Measurements from ENCODE around the gene SLC37A1. TPM values are rescaled to one million over a fixed set of nuclear protein-coding genes. Genes with fewer than 3 reads are reported as not detected.
A peak's percentile ranks its signal among the peaks of the same experiment; 100 is the strongest.

SLC37A1 gene
- total RNA-seq, 1 donor from 2014 or later: 21.6 TPM

GRCh38 chr21:42547001-42547905, 33.6 kb downstream of the SLC37A1 start:
- Histone ChIP-seq H3K36me3 (peaks cover 64% of the 10 kb centered on the region), H3K4me3 (no peak overlapping the region), H3K27ac (no peak overlapping the region), H3K9me3 (no peaks in the 10 kb centered on the region), H3K27me3 (no peaks in the 10 kb centered on the region), H3K4me1 (no peaks in the 10 kb centered on the region)
- ATAC-seq: no peak
- peak; percentile 57 for DNase-seq
- intact Hi-C loops (cut with DNase I): no loop called here
- TF ChIP-seq, protein P1, sequence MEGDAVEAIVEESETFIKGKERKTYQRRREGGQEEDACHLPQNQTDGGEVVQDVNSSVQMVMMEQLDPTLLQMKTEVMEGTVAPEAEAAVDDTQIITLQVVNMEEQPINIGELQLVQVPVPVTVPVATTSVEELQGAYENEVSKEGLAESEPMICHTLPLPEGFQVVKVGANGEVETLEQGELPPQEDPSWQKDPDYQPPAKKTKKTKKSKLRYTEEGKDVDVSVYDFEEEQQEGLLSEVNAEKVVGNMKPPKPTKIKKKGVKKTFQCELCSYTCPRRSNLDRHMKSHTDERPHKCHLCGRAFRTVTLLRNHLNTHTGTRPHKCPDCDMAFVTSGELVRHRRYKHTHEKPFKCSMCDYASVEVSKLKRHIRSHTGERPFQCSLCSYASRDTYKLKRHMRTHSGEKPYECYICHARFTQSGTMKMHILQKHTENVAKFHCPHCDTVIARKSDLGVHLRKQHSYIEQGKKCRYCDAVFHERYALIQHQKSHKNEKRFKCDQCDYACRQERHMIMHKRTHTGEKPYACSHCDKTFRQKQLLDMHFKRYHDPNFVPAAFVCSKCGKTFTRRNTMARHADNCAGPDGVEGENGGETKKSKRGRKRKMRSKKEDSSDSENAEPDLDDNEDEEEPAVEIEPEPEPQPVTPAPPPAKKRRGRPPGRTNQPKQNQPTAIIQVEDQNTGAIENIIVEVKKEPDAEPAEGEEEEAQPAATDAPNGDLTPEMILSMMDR (IDR thresholded peaks at IDR 0.05): no peak

GRCh38 chr21:42547906-42548365, 34.3 kb downstream of the SLC37A1 start:
- peak; percentile 57 for DNase-seq
- Histone ChIP-seq H3K9me3 (no peaks in the 10 kb centered on the region), H3K27ac (no peak overlapping the region), H3K4me3 (no peak overlapping the region), H3K27me3 (no peaks in the 10 kb centered on the region), H3K36me3 (peaks cover 58% of the 10 kb centered on the region), H3K4me1 (no peaks in the 10 kb centered on the region)
- TF ChIP-seq, protein P1 (IDR thresholded peaks at IDR 0.05): no peak
- intact Hi-C loops (cut with DNase I): no loop called here
- ATAC-seq: peak; percentile 4

DNA sequence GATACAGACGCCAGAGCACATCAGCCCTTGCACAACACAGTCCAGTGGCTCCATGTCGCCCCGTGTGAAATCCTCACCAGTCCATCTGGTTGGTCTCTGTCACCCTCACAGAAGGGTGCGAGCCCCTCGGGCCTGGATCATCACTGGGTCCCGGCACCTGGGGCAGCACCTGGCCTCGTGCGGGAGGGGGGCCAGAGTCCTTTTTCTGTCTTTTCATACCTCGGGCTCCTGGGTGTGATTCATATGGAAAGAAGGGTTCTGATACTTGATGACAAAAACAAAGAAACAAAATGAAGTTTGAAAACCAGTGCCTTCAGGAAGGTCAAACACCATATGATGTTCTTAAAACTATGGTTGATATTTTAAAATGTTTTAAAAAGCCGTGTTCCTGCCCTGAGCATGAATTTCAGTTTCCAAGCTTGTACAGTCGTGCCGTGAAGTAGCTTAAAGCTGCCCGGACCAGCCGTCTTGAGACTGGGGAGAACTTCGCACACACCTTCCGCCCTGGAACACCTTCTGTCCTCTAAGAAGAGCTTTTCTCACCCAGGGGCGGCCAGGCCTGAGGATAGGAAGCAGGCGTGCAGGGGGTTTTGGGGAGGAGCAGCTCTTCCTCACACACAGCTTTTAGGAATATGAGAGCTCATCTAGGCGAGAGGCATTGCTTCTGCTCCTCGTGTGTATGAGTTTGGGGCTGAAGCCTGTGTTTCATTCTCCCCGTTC, 35.2 kb downstream of the SLC37A1 start:
- no peaks in the 10 kb centered on the region for H3K27me3 ChIP-seq
- intact Hi-C loops (cut with DNase I): no loop called here
- peaks cover 50% of the 10 kb centered on the region for H3K36me3 ChIP-seq
- no peak overlapping the region for H3K27ac ChIP-seq
- TF ChIP-seq, protein P1 (IDR thresholded peaks at IDR 0.05): no peak
- H3K4me3 ChIP-seq: no peak overlapping the region
- DNase-seq: peak; percentile 40
- ATAC-seq: no peak
- H3K4me1 ChIP-seq: no peaks in the 10 kb centered on the region
- no peaks in the 10 kb centered on the region for H3K9me3 ChIP-seq

DNA sequence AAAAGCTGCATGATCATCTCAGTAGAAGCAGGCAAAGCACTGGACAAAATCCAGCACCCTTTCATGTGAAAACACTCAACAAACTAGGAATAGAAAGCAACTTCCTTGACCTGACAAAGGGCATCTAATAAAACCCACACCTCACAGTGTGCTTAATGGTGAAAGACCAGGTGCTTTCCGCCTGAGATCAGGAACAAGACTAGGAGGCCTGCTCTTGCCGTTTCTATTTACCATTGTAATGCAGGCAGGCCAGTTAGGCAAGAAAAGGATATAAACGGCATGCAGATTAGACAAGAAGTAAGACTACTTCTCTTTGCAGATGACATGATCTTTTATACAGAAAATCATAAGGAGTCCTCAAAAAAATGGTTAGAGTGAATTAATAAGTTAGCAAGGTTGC, 37.2 kb downstream of the SLC37A1 start:
- TF ChIP-seq, protein P1 (IDR thresholded peaks at IDR 0.05): no peak
- Histone ChIP-seq H3K9me3 (no peaks in the 10 kb centered on the region), H3K4me1 (no peaks in the 10 kb centered on the region), H3K27ac (no peak overlapping the region), H3K4me3 (no peak overlapping the region), H3K36me3 (peaks cover 47% of the 10 kb centered on the region), H3K27me3 (no peaks in the 10 kb centered on the region)
- ATAC-seq (peak; percentile 74), DNase-seq (peak; percentile 3)
- intact Hi-C loops (cut with DNase I): no loop called here

DNA sequence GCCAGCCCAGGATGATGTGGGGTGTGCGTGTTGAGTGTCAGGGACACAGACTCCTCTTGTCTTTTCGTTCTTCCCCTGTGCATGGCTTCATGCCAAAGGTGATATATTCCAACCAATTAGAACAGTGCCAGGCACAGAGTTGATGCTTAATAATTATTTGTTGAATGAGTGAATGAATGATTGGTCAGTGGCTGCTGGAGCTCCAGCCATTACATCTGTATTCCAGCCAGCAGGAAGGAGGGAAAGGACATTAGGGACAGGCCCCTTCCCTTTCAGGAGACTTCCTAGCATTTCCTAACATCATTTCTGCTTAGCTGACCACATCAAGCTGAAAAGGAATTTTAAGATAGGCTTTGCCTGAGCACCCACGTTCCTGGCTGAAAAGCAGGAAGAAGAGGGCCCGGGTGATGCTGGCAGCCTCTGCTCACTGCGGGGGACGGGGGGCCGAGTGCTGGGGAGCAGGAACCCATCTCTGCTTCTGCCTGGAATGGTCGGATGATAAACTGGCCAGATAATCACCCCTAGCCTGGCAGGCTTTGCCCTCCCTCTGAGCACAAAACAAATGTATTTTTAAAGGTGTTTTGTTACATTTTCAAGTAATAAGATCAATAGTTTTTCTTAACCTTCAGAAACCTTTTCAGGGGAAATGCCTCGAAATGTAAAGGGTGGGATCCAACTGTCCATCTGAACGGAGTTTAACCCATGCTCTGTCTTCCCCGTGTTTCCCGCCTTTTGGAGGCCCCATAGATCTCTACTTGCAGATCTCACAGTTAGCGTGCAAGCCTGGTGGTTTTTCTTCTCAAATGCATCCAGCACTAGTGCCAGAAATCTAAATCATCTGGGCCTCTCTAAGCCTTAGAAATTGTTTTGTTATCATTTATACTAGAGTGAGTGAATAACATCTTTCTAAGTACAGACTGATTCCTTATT, 39.0 kb downstream of the SLC37A1 start:
- Histone ChIP-seq H3K4me1 (no peaks in the 10 kb centered on the region), H3K36me3 (peaks cover 41% of the 10 kb centered on the region), H3K9me3 (no peaks in the 10 kb centered on the region), H3K27ac (no peak overlapping the region), H3K4me3 (no peak overlapping the region), H3K27me3 (no peaks in the 10 kb centered on the region)
- TF ChIP-seq, protein P1 (IDR thresholded peaks at IDR 0.05): no peak
- intact Hi-C loops (cut with DNase I): no loop called here
- DNase-seq (peak; percentile 28), ATAC-seq (no peak)

Data from upper lobe of right lung (tissue), 1 donor.